C1 segment of cervical spinal cord (tissue), 14 donors: Measurements from ENCODE around the gene RILPL1.
A peak's percentile ranks its signal among the peaks of the same experiment; 100 is the strongest.
"Not testable (repeated sequence)": the region's sequence is repeated elsewhere in the genome, so short reads cannot be mapped to it uniquely, and the experiment has no call there.

Experiments
- DNase-seq, 14 donors: peaks; one replicate each; lab custom pipeline; 2025; lab: John Stamatoyannopoulos, UW

RILPL1 gene

DNA sequence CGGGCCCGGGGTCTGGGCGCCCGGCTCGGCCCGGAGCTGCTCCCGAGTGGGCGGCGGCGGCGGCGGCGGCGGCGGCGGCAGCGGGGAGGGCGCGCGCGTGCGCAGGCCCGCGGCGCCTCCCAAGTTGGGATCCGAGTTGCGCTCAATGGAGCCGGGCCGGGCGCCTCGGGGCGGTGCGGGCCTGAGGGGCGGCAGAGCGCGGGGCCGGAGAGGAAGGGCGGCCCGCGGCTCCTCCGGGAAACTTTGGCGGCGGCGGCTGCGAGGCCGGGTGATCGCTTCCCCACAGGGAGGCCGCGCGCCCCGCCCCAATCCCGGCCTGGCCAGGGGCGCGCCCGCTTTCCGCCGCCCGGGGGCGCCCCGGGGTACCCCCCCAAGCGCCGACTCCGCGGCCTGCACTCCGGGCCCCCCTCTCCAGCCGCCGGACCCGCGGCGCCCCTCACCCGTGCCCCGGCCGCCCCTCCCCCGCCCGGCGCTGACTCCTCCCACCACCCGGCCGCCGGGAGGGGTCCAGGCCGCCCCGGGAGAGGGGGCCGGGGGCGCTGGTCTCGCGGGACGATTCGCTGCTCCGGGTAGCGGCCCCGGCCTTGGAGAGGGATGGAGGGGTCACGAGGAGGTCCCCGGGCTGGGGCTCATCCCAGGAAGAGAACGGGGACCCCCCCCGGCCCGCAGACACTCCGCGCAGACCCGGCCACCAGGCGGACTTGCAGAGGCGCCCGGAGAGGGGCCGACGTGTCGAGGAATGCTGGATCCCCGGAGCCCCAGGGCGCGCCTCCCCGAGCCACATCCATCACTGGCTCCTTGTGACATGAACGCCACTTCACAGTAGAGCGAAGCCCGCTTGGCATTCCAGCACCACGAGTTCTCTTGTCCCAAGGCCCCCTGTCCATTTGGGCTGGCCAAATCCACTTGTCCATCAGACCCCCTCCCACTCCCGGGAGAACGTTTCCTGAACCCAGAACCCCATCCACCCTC lies at the start of gene RILPL1:
TSS of gene RILPL1 (minus strand) at position 48 of the 972 bp plus-strand sequence. CDS start 237 bp downstream, outside the sequence.
- peak in 13 of 14 donors; percentile 20 to 82 (median 58) for DNase-seq

DNA sequence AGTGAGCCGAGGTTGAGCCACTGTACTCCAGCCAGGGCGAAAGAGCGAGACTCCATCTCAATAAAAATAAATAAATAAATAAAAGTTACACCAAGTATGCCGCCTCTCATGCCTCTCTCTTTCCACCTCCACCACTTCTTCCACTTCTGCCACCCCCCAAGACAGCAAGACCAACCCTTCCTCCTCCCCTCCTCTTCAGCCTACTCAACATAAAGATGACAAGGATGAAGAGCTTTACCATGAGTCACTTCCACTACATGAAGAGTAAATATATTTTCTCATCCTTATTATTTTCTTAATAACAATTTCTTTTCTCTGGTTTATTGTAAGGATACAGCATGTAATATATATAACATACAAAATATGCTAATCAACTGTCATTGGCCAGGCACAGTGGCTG lies 47.3 kb upstream of the RILPL1 start:
- DNase-seq: no peak

DNA sequence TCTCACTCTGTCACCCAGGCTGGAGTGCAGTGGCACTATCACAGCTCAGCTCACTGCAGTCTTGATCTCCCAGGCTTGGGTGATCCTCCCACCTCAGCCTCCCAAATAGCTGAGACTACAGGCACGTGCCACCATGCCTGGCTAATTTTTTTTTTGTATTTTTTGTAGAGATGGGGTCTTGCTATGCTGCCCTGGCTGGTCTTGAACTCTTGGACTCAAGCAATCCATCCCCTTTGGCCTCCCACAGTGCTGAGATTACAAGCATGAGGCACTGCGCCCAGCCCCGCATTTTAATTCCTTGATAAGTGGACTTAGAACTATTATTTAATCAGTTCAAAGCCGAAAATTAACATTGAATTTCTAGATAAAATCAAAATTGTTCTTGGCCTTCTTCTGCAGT lies 45.3 kb upstream of the RILPL1 start:
- DNase-seq: not testable (repeated sequence)

GRCh38 chr12:123578243-123578642 lies 44.7 kb upstream of the RILPL1 start:
- no peak for DNase-seq

DNA sequence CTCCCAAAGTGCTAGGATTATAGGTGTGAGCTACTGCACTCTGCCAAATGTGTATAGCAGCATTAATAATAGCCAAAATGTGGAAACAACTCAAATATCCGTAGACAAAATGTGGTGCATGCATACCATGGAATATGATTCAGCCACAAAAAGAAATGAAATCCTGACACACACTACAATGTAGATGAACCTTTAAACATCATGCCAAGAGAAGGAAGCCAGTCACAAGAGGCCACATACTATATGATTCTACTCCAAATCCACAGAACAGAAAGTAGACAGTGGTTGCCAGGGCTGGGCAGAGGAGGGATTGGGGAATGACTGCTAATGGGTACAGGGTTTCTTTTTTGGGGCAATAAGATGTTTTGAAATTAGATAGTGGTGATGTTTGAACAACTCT lies 43.1 kb upstream of the RILPL1 start:
- no peak for DNase-seq

DNA sequence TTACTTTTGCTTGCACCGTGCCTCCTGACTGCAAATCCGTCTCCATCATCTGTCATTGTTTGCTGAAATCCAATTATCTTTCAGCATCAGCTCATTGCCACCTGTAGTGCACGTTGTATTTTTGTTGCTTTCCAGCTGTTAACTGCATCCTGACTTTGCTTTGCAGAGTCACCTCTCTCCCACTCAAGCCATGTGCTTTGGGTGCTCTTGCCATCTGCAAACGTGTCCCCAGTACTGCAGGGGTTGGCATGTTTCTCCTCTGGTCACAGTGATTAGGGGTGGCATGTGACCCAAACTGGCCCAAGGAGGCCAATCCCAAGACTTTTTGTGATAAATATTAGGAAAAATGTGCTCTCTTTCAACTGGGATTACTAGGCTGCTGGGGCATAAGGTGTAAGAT lies 40.4 kb upstream of the RILPL1 start:
- no peak for DNase-seq

GRCh38 chr12:123572391-123572790 lies 38.9 kb upstream of the RILPL1 start:
- no peak for DNase-seq

DNA sequence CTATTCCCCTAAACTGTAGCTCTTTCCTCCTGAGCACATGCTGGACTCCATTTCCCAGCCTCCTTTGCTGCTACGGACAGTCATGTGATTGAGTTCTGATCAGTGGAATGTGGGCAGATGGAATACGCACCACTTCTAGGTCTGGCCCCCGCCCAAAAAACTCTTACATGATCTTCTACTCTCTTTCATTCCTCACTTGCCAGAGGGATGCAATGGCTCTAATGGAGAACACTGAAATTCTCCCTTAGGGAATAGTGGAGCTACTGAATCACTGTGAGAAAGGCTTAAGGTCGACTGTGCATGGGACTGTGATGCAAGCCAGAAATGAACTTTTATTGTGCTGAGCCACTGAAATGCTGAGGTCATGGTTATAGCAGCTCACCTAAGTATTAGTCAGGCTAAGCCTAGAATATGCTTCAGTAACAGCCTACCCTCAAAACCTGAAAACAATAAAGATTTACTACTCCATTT lies 37.9 kb upstream of the RILPL1 start:
- peak in 4 of 14 donors; percentile 0 to 4 (median 1) for DNase-seq

DNA sequence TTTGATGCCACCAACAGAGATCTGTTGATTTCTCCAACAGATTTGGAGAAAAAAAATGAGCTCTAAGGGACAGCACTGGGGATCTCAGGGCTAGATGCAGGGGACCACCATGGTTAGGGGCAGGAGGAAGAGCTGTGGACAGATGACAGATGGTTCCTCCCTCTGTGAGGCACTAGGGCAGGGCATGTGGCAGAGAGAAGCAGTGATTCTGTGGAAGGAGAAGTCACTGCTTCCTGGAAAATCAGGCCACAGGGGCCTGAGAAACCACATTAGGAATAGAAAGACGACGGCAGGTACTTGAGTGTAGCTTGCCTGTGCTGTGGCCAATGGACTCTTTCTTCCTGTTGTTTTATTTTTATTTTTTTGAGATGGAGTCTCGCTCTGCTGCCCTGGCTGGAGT lies 25.9 kb upstream of the RILPL1 start:
- peak in 3 of 14 donors; percentile 0 to 12 (median 2) for DNase-seq

DNA sequence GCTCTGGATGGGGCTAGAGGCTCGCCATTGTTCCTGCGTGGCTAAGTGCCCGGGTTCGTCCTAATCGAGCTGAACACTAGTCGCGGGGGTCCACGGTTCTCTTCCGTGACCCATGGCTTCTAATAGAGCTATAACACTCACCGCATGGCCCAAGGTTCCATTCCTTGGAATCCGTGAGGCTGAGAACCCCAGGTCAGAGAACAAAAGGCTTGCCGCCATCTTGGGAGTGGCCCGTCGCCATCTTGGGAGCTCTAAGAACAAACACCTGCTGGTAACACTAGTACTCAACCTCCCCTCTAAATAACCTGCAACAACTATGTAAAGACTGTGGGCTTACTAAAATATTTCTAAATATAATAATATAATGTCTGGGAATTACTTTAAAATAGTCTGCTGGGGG lies 25.0 kb upstream of the RILPL1 start:
- not testable (repeated sequence) for DNase-seq

DNA sequence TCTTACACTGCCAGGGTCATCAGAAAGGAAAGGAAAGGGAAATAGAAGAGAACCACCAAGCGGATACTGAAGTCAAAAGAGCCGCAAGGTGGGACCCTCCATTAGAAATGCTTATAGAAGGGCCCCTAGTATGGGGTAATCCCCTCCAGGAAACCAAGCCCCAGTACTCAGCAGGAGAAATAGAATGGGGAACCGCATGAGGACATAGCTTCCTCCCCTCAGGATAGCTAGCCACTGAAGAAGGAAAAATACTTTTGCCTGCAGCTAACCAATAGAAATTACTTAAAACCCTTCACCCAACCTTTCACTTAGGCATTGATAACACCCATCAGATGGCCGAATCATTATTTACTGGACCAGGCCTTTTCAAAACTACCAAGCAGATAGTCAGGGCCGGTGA lies 21.3 kb upstream of the RILPL1 start:
- not testable (repeated sequence) for DNase-seq

GRCh38 chr12:123554136-123554535 lies 20.6 kb upstream of the RILPL1 start:
- not testable (repeated sequence) for DNase-seq

DNA sequence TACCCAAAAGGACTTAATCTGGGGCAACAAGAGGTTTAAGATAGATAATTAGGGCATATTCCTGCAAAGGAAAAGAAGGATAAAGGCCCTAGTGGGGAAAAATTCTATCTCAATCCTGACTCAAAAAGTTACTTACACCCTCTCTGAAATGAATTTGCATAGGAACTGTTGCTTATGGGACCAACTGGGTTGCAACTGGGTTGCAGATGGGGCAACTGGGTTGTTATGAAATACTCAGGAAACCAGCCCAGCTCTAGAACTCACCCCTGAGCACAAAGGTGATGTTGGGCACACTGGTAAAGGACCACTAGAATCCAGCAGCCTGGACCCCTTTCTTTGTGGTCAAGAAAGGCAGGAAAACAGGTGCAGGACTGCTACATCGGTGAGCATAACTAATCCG lies 17.2 kb upstream of the RILPL1 start:
- DNase-seq: no peak

- DNase-seq: no peak
Measured at GRCh38 chr12:123548107-123548506, 14.6 kb upstream of the RILPL1 start.

GRCh38 chr12:123546281-123546680 lies 12.8 kb upstream of the RILPL1 start:
- DNase-seq: no peak

GRCh38 chr12:123543541-123543940 lies 10.0 kb upstream of the RILPL1 start:
- DNase-seq: no peak

DNA sequence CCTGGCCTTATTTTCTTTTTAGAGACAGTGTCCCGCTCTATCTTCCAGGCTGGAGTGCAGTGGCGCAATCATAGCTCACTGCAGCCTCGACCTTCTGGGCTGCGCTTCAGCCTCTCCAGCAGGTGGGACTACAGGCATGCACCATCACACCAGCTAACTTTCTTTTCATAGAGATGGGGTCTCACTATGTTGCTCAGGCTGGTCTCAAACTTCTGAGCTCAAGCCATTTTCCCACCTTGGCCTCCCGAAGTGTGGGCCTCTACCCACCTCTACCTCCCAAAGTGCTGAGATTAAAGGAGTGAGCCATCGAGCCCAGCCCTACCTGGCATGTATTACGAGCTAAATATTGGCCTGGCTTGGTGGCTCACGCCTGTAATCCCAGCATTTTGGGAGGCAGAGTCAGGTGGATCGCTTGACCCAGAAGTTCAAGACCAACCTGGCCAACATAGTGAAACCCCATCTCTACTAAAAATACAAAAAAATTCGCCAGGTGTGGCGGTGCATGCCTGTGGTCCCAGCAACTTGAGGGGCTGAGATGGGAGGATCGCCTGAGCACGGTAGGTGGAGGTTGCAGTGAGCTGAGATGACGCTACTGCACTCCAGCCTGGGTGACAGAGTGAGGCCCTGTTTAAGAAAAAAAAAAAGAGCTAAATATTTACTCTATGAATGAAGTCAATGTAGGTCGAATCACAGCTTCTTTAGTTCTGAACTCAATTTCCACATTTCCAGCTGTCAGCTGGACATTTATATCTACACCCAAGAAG lies 7.6 kb upstream of the RILPL1 start:
- no peak for DNase-seq

GRCh38 chr12:123535952-123536351 lies 2.4 kb upstream of the RILPL1 start:
- not testable (repeated sequence) for DNase-seq

GRCh38 chr12:123532808-123533649 lies 490 bp downstream of the RILPL1 start:
- DNase-seq: peak in 6 of 14 donors; percentile 9 to 75 (median 40)

DNA sequence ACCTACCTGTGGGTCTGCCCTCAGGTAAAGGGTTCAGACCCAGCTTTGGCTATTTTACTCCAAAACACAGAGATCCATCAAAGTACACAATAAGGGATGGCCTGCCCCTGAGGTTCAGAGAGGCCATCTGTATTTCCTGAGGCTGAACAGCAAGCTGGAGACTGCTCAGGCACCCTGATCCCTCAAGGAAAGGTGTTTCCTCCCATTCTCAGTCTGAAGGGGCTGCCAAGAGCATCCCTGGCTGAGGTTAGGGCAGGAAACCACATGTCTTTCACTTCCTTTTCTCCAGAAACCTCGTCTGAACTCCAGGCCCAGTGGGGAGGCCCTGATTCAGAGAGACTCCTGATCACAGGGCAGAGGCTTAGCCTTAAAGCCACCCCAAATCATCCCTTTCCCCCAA lies 1.5 kb downstream of the RILPL1 start:
- peak in 8 of 14 donors; percentile 6 to 36 (median 10) for DNase-seq

DNA sequence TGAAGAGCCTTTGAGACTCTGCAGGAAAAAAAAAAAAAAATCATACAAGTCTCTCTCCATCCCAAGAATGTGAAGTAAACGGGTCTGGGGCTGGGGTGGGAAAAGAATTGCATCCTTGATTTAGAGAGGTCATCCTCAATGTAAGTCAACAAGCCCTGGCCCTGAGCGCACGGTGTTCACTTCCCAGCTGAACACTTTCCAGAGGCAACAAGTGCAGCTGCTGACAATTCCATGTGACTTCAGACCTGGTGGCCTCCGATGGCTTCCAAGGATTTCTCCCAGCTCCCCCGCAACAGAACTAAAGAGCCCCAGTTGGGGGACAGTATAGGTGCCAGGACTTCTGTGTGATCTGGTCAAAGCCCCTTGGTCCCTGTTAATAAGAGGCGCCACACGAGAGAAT lies 2.4 kb downstream of the RILPL1 start:
- DNase-seq: peak in 3 of 14 donors; percentile 2 to 9 (median 6)
